Loucy (cell line): ENCODE measurements around the gene AGPAT2.

Experiments used
- H2AFZ ChIP-seq: fragments of 200-600 bp; sonication (generic); 2 replicates; pipeline ENCODE4 v1.6.0; 2016; ENCODE audit warnings: antibody characterized with exemption, mild to moderate bottlenecking, low read length, moderate library complexity
- H3F3A ChIP-seq: fragments of 200-600 bp; 2 replicates; pipeline ENCODE4 v1.6.0; 2016; ENCODE audit warnings: antibody characterized with exemption, low read depth, mild to moderate bottlenecking
- H3K27me3 ChIP-seq: fragments of 200-600 bp; sonication (generic); 2 replicates; pipeline ENCODE4 v1.6.1; 2014; ENCODE audit warnings: low read length, mild to moderate bottlenecking; ENCODE audit not compliant: insufficient read depth, poor library complexity, severe bottlenecking
- H3K36me3 ChIP-seq: fragments of 200-600 bp; sonication (generic); 2 replicates; pipeline ENCODE4 v1.6.1; 2016; ENCODE audit warnings: low read length; ENCODE audit not compliant: insufficient read depth
- H3K4me1 ChIP-seq: fragments of 200-600 bp; sonication (generic); 2 replicates; pipeline ENCODE4 v1.5.1; 2014; ENCODE audit warnings: low read length, mild to moderate bottlenecking; ENCODE audit not compliant: insufficient read depth, poor library complexity, severe bottlenecking
- H3K4me2 ChIP-seq: fragments of 200-600 bp; sonication (generic); 2 replicates; pipeline ENCODE4 v1.6.0; 2014; ENCODE audit warnings: antibody characterized with exemption, low read length, low read depth, mild to moderate bottlenecking; ENCODE audit not compliant: poor library complexity, severe bottlenecking
- H3K4me3 ChIP-seq: fragments of 200-600 bp; sonication (generic); 2 replicates; pipeline ENCODE4 v1.5.1; 2014; ENCODE audit warnings: low read length, mild to moderate bottlenecking, mixed read lengths; ENCODE audit not compliant: poor library complexity, severe bottlenecking
- H3K79me2 ChIP-seq: fragments of 200-600 bp; sonication (generic); 2 replicates; pipeline ENCODE4 v1.6.1; 2014; ENCODE audit warnings: low read length; ENCODE audit not compliant: insufficient read depth
- H3K9ac ChIP-seq: fragments of 200-600 bp; sonication (generic); 2 replicates; pipeline ENCODE4 v1.6.0; 2014; ENCODE audit warnings: mild to moderate bottlenecking, low read depth, low read length, moderate library complexity; ENCODE audit not compliant: poor library complexity, severe bottlenecking
- H3K9me2 ChIP-seq: fragments of 200-600 bp; sonication (generic); replicated peaks from 2 replicates; pipeline ENCODE4 v1.6.1; 2016; ENCODE audit warnings: low read depth, low read length, mixed read lengths
- H3K9me3 ChIP-seq: fragments of 200-600 bp; sonication (generic); 2 replicates; pipeline ENCODE4 v1.6.1; 2014; ENCODE audit warnings: mild to moderate bottlenecking, antibody characterized with exemption, low read length, low read depth; ENCODE audit not compliant: insufficient read depth
- H4K20me1 ChIP-seq: fragments of 200-600 bp; sonication (generic); 2 replicates; pipeline ENCODE4 v1.6.0; 2014; ENCODE audit warnings: antibody characterized with exemption, low read length, mild to moderate bottlenecking; ENCODE audit not compliant: insufficient read depth, poor library complexity, severe bottlenecking
- EZH2phosphoT487 ChIP-seq: fragments of 200-600 bp; IDR thresholded peaks from 2 replicates; pipeline ENCODE4 v1.6.1; 2018; ENCODE audit warnings: antibody characterized with exemption, mild to moderate bottlenecking, moderate library complexity, borderline replicate concordance
- TF ChIP-seq, protein P1 (sequence below): fragments of 200-600 bp; sonication (generic); conservative IDR thresholded peaks from 2 replicates; pipeline ENCODE4 v1.5.1; 2014; ENCODE audit warnings: mild to moderate bottlenecking, antibody characterized with exemption, low read length

Gene AGPAT2

DNA sequence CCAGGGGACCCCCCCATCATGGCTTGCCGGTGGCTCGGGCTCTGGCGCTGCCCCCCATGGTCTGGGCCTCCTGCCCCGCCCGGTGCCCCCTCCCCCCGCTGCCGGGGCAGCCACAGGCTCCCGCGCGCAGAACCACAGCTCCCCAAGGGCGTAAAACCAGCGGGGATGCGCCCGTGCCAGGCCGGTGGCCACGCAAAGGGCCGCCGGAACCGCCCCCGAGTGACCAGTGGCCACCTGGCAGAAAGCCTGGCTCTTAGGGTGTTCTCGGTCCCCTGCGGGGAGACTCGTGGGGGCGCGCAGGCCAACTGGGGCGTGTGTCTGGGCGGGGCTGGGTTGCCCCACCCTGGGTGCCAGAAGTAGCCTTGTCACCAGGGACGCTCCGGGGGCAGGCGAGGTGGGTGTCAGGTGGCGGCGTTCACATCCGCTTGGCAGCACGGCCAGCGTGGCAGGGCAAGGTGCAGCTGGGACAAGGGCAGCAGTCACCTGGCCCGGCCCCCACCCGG, 515 bp upstream of the AGPAT2 start:
- H4K20me1 ChIP-seq: peaks cover 26% of the 10 kb centered on the region
- H3K36me3 ChIP-seq: no peaks in the 10 kb centered on the region
- H2AFZ ChIP-seq: peak overlapping the region; percentile 73; the same call in 1 of the 2 replicates
- H3K79me2 ChIP-seq: peaks cover 37% of the 10 kb centered on the region
- H3F3A ChIP-seq: no peaks in the 10 kb centered on the region
- no peak for TF ChIP-seq EZH2phosphoT487
- TF ChIP-seq, protein P1, sequence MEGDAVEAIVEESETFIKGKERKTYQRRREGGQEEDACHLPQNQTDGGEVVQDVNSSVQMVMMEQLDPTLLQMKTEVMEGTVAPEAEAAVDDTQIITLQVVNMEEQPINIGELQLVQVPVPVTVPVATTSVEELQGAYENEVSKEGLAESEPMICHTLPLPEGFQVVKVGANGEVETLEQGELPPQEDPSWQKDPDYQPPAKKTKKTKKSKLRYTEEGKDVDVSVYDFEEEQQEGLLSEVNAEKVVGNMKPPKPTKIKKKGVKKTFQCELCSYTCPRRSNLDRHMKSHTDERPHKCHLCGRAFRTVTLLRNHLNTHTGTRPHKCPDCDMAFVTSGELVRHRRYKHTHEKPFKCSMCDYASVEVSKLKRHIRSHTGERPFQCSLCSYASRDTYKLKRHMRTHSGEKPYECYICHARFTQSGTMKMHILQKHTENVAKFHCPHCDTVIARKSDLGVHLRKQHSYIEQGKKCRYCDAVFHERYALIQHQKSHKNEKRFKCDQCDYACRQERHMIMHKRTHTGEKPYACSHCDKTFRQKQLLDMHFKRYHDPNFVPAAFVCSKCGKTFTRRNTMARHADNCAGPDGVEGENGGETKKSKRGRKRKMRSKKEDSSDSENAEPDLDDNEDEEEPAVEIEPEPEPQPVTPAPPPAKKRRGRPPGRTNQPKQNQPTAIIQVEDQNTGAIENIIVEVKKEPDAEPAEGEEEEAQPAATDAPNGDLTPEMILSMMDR: no peak
- H3K4me1 ChIP-seq: peaks cover 25% of the 10 kb centered on the region
- H3K27me3 ChIP-seq: no peaks in the 10 kb centered on the region
- peak overlapping the region; percentile 55 for H3K4me3 ChIP-seq
- no peaks in the 10 kb centered on the region for H3K9me2 ChIP-seq
- H3K9me3 ChIP-seq: no peaks in the 10 kb centered on the region
- peak overlapping the region; percentile 92 for H3K4me2 ChIP-seq
- no peak overlapping the region for H3K9ac ChIP-seq

DNA sequence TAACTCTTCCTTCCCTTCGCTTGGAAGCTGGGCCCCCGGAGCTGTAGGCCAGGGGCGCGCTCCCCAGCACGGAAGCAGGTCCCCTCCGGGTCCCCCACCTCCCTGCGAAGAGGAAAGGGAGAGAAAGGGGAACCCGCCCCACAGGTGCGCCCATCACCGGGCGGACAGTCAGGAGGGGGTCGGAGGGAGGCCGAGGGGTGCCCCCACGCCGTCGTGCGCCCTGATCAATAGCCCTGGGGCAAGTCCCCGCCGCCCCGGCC, 793 bp downstream of the AGPAT2 start:
- no peaks in the 10 kb centered on the region for H3K9me2 ChIP-seq
- H3K4me2 ChIP-seq: peak overlapping the region; percentile 92
- H2AFZ ChIP-seq: peak overlapping the region; percentile 79
- H4K20me1 ChIP-seq: peaks cover 26% of the 10 kb centered on the region
- H3K9ac ChIP-seq: peak overlapping the region; percentile 96
- TF ChIP-seq EZH2phosphoT487: no peak
- TF ChIP-seq, protein P1: no peak
- peaks cover 43% of the 10 kb centered on the region for H3K79me2 ChIP-seq
- H3K27me3 ChIP-seq: no peaks in the 10 kb centered on the region
- H3K4me1 ChIP-seq: peaks cover 25% of the 10 kb centered on the region
- H3K4me3 ChIP-seq: peak overlapping the region; percentile 98
- H3K36me3 ChIP-seq: no peaks in the 10 kb centered on the region
- no peaks in the 10 kb centered on the region for H3K9me3 ChIP-seq
- H3F3A ChIP-seq: no peaks in the 10 kb centered on the region

DNA sequence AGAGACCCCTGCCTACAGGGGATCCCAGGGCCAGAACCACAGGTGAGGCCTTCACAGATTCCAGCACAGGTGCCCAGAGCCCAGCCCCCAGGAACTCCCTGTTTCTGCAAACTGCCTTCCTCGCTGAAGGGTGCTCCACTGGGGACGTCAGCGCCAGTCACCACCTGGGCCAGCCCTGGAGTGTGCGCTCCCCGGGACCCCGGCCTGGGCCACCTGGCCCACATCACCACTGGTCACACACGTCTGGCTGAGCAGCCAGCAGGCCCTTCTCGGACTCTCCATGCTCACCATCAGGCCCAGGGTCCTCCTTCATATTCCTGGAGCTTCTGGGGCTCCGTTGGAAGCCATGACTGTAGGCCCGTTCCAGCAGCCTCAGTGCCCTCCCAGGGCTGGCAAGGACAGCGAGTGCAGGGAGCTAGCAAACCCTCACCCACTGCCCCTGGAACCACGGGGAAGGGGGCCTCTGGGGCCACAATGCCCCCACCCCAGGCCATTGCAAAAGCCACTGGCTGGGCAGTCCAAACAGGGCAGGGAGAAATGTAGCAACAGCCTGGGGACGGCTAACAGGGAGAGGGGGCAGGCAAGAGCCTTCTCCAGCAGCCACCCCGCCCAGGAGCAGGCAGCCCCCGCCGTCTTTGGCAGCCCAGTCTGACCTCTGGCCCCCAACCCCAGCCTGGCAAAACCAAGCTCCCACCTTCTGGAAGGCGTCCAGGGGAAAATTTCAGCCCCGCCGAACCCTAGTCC, 1.3 kb downstream of the AGPAT2 start:
- H3K9me2 ChIP-seq: no peaks in the 10 kb centered on the region
- H3F3A ChIP-seq: no peaks in the 10 kb centered on the region
- H3K36me3 ChIP-seq: no peaks in the 10 kb centered on the region
- H3K4me2 ChIP-seq: peak overlapping the region; percentile 92
- peak overlapping the region; percentile 98 for H3K4me3 ChIP-seq
- peaks cover 25% of the 10 kb centered on the region for H3K4me1 ChIP-seq
- no peaks in the 10 kb centered on the region for H3K9me3 ChIP-seq
- TF ChIP-seq, protein P1: no peak
- TF ChIP-seq EZH2phosphoT487: no peak
- peak overlapping the region; percentile 96 for H3K9ac ChIP-seq
- no peaks in the 10 kb centered on the region for H3K27me3 ChIP-seq
- peaks cover 26% of the 10 kb centered on the region for H4K20me1 ChIP-seq
- peaks cover 43% of the 10 kb centered on the region for H3K79me2 ChIP-seq
- H2AFZ ChIP-seq: peak overlapping the region; percentile 79
